Endometrial microvascular endothelial cells (primary cell): ENCODE data around the gene MACO1. TPM values are rescaled to one million over a fixed set of nuclear protein-coding genes. Genes with fewer than 3 reads are reported as not detected.
"Not testable (repeated sequence)": the region's sequence is repeated elsewhere in the genome, so short reads cannot be mapped to it uniquely, and the experiment has no call there.

ENCODE experiments used
- in situ Hi-C: cut with HindIII; loops from 2 replicates; pipeline ENCODE4 v1.10.0; 2017; ENCODE audit warnings: low sequenced_read_pairs, low pct_unique_long_range_greater_than_20kb; ENCODE audit errors: inconsistent ontology term
- total RNA-seq: library from RNA; depleted of rRNA; stranded (reverse); fragments of >200 nt; gene quantifications from one replicate; pipeline ENCODE4 v1.2.3, GENCODE V29; 2015; ENCODE audit errors: inconsistent ontology term

The MACO1 gene, protein sequence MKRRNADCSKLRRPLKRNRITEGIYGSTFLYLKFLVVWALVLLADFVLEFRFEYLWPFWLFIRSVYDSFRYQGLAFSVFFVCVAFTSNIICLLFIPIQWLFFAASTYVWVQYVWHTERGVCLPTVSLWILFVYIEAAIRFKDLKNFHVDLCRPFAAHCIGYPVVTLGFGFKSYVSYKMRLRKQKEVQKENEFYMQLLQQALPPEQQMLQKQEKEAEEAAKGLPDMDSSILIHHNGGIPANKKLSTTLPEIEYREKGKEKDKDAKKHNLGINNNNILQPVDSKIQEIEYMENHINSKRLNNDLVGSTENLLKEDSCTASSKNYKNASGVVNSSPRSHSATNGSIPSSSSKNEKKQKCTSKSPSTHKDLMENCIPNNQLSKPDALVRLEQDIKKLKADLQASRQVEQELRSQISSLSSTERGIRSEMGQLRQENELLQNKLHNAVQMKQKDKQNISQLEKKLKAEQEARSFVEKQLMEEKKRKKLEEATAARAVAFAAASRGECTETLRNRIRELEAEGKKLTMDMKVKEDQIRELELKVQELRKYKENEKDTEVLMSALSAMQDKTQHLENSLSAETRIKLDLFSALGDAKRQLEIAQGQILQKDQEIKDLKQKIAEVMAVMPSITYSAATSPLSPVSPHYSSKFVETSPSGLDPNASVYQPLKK
- 15.0 TPM for total RNA-seq

- in situ Hi-C loops = no loop called here
Measured at GRCh38 chr1:25430073-25430966, at the start of gene MACO1. MACO1 (plus strand) TSS chr1:25430897; CDS start chr1:25431099, 202 bp downstream.

GRCh38 chr1:25382543-25382942 is 48.2 kb upstream of the MACO1 start:
- in situ Hi-C loops = not testable (repeated sequence)

- in situ Hi-C loops = not testable (repeated sequence)
Measured at GRCh38 chr1:25383090-25383489, 47.6 kb upstream of the MACO1 start.

DNA sequence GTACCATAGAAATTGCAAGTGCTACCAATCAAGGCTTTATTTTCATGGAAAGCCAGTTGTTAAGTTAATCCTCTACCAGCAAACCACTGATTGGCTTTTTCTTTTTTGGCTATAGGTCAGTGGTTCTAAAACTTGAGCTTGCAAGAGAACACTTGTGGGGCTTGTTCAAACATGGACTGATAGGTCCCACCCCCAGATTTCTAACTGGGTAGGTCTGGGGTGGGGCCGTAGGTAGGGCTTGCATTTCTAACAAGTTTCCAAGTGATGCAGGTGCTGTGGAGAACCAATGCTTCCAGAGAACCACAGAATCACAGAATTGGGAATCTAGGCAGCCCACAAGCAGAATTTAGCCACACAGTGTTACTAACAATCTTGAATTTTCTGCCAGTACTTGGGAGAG is 46.8 kb upstream of the MACO1 start:
- in situ Hi-C loops = not testable (repeated sequence)

- in situ Hi-C loops = not testable (repeated sequence)
Measured at GRCh38 chr1:25387096-25387495, 43.6 kb upstream of the MACO1 start.

GRCh38 chr1:25388691-25389090 is 42.0 kb upstream of the MACO1 start:
- in situ Hi-C loops = not testable (repeated sequence)

DNA sequence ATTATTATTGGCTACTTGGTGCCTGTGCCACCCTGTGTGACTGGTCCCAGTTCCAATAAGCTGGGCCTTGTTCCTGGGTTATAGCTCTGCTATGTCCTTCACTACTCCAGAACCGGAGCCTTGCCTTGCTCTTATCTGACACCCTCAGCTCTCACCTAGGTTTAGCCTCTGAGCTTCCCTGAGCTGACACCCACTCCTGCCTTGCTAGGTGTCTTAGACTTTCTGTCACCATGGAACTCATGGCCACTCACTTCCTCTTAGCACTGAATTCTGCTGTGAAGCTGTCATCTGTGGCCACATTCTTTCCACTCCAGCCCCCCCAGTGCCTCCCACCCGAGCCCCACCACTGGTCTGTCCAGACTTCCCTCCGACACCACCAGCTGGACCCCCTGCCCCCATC is 41.0 kb upstream of the MACO1 start:
- in situ Hi-C loops = not testable (repeated sequence)

DNA sequence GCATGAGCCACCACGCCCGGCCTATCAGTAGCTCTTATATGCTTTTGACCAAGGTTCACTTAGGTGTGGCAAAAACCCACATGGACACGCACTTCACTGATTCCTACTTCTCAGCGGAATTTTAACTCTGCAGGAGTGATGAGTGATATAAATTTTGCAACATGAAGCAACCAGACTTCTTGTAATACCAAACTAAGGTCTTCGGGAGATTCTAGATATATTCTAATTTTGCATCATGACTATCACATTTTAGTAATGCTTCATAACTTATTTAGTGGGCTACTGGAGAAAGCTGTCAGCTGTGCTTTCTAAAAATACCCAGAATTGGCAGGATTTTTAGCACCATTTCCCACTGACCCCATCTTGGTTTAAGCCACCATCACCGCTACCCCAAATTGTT is 37.9 kb upstream of the MACO1 start:
- in situ Hi-C loops = no loop called here

GRCh38 chr1:25397549-25397948 is 33.1 kb upstream of the MACO1 start:
- in situ Hi-C loops = not testable (repeated sequence)

GRCh38 chr1:25398079-25398478 is 32.6 kb upstream of the MACO1 start:
- in situ Hi-C loops = not testable (repeated sequence)

DNA sequence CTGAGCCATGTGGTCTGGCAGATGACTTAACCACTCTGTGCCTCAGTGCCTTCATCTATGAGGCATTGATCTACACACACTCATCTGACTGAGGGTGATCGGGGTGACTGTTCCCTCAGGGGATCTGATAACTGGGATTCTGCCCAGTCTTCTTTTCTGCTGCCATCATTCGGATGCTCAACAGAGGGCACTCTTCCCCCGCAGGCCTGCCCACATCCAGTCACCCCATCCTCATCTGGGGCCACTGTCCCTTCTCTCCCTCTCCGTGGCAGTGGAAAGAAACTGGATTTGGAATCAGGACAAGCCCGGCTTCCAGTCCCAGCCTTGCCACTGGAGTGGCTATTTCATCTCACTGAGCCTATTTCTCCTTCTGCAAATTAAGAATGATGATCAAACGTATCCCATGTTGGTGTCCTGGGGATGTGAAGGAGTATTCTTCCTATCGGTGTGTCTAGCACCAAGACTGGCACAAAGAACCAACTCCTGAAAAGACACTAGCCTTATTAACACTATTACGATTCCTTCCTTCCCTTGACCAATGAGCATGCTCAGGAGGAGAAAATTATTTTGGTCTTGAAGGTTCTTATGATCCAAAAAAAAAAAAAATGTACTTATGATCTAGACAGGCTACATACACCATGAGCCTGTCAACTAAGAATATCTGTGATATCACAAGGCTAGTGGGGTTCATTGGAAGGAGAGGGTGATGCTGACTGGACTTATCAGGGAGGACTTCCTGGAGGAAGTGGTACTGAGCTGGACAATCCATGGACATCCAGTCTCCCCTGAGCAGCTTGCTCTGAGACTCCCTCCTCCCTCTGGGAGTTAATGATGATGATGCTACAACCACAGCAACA is 27.5 kb upstream of the MACO1 start:
- in situ Hi-C loops = not testable (repeated sequence)

DNA sequence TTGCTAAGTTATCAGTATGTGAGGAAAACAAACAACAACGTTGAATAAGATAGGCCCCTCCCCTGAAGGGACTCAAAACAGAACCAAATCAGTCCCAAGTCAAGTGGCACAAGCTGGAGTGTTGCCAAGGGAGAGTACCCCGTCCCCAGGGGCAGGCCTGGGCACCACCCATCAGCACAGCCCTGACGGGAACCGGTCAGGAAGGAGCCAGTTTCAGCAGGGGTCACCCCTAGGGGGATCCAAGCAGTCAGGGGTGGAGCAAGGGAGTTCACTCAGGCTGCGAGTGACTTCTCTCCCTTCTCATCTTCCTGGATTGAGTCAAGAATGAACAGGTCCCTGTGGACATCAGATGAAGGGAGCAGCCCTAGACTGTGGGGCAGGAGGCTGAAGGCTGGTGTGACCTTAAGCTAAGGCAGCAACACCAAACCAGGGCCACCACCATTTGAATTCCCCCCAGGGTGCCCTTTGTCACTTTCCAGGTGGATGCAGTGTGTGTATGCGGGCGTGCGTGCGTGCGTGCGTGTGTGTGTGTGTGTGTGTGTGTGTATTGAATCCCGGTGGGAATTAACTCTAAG is 24.9 kb upstream of the MACO1 start:
- in situ Hi-C loops = not testable (repeated sequence)

DNA sequence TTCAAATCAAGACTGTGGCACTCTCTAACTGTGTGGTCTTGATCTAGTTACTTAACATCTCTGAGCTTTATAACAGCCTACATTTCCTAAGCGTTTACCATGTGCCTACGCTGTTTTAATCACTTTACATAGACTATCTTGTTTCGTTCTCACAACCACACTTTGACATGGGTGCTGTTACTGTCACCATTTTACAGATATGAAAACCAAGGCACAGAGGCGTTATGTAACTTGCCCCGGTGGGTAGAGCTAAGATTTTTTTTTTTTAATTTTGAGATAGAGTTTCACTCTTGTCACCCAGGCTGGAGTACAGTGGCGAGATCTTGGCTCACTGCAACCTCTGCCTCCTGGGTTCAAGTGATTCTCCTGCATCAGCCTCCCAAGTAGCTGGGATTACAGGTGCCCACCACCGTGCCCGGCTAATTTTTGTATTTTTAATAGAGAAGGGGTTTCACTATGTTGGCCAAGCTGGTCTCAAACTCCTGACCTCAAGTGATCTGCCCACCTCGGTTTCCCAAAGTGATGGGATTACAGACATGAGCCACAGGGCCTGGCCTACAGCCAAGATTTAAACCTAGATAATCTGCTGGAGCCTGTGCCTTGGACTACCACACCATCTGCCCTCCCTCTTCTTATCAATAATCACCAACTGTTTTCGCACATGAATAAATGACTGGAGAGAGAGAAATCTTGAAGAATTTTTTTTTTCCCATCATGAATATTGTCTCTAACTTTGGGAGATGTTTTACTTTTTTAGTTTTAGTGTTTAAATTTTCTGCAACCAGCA is 20.9 kb upstream of the MACO1 start:
- in situ Hi-C loops = not testable (repeated sequence)

GRCh38 chr1:25412872-25413623 is 17.6 kb upstream of the MACO1 start:
- in situ Hi-C loops = not testable (repeated sequence)

GRCh38 chr1:25414157-25414556 is 16.5 kb upstream of the MACO1 start:
- in situ Hi-C loops = not testable (repeated sequence)

- in situ Hi-C loops = not testable (repeated sequence)
Measured at GRCh38 chr1:25414578-25414977, 16.1 kb upstream of the MACO1 start.

DNA sequence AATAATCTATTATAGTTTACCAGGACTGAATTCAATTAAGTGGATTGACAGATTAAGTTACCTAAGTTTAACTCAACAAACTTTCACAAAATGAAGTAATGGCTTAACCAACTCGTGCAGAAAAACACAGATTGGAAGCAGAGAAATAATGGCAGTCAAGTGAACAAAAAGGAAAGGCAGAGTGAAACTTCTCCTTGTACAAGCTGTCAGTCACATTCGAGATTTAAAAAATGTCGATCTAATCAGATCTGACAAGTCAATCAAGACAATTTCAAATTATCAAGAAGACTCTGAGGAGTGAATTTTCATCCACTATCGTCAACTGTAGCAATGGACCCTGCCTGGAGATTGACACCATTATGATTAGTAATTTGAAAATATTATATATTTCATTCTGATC is 13.4 kb upstream of the MACO1 start:
- in situ Hi-C loops = not testable (repeated sequence)
